NCI-H146 treated with DMSO at 0.1 percent for 48 hours (cell line): ENCODE results near the gene PRKCD.

Source experiments
- DNase-seq: peaks from one replicate; lab custom pipeline; 2025; ENCODE audit not compliant: unreplicated experiment; lab: John Stamatoyannopoulos, UW

The PRKCD gene

DNA sequence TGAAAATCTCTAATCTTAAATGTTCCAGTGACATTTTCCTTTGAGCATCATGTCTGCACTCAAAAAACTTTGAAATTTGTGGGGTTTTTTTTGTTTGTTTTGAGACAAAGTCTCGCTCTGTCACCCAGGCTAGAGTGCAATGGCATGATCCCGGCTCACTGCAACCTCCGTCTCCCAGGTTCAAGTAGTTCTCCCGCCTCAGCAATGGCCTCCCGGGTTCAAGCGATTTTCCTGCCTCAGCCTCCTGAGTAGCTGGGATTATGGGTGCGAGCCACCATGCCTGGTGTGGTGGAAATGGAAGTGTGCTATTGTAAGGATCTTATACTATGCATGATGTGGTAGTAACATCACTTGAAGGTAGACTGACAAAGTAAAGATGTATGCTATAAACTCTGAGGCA lies 52.3 kb downstream of the PRKCD start:
- no peak for DNase-seq

DNA sequence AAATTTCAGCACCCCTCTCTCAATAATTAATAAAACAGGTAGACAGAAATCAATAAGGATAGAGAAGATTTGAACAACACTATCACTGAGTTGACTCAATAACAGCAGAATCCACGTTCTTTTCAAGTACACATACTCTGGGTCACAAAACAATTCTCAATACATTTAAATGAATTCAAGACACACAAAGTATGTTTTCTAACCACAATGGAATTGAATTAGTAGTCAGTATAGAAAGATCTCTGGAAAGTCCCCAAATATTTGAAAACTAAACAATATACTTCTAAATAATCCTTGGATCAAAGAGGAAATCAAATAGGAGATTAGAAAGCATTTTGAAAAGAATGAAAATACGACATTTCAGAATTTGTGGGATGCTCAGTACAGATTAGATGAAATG lies 54.8 kb downstream of the PRKCD start:
- no peak for DNase-seq

- peak; percentile 2 for DNase-seq
Measured at GRCh38 chr3:53216723-53217122, 55.7 kb downstream of the PRKCD start.

- no peak for DNase-seq
Measured at GRCh38 chr3:53217175-53217574, 56.2 kb downstream of the PRKCD start.

DNA sequence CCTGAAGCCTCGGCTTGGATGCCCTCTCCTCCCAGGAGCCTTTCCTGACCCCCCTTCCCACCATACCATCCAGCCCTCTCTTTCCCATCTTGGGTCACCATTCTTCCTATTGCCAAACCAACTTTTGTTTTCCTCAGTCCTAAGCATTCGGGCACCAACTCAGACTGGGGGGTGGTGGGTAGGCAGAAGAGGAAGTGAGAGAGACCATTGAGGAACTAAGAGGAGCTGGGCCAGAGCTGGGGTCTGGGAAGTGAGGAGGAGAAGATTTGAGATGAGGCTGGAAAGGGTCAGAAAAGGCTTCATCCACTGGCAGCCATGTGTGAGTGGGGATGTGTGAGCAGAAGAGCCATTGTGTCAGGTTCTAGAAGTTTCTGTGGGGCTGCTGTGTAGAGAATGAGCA lies 57.1 kb downstream of the PRKCD start:
- no peak for DNase-seq

GRCh38 chr3:53219895-53220483 lies 59.0 kb downstream of the PRKCD start:
- DNase-seq: peak; percentile 20

DNA sequence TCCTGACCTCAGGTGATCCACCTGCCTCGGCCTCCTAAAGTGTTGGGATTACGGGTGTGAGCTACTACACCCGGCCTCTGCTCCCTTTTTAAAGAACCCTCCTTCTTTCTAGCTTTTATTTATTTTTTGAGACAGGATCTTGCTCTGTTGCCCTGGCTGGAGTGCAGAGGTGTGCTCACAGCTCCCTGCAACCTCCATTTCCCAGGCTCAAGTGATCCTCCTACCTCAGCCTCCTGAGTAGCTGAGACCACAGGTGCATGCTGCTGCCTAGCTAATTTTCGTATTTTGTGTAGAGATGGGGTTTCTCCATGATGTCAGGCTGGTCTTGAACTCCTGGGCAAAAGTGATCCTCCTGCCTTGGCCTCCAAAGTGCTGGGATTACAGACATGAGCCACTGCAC lies 60.3 kb downstream of the PRKCD start:
- no peak for DNase-seq

- DNase-seq: no peak
Measured at GRCh38 chr3:53221827-53222182, 60.8 kb downstream of the PRKCD start.

DNA sequence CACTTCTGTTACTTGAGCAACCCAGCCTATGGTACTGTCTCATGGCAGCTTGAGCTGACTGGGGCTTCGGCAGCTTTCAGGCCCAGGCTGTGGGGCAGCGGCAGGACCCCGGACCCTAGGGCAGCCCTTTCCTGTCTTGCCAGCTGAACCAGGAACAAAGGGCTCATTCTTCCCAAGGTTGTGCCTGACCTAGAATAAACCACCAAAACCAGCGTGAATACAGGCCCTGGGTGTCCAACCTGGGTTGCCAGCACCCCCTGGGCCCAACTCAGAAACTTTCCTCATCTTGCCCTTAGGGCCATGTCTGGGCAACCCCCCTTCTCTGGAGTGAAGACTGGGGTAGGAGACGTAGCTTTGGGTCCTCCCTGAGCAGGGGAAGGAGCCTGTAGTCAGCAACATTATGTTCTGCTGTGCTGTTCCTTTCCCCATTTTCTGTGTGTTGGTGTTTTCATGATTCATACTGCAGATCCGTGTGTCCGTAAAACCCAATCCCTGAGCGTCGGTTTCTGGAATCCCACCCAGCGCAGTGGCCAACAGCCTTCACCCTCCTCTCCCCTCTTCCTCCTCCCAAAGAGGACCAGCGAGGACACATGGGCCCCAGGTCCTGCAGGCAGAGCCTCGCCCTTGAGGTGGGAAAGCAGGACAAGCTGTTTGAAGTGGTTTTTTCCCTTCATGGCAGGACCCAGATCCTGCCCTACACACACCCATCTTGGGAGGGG lies 61.3 kb downstream of the PRKCD start:
- DNase-seq: no peak

DNA sequence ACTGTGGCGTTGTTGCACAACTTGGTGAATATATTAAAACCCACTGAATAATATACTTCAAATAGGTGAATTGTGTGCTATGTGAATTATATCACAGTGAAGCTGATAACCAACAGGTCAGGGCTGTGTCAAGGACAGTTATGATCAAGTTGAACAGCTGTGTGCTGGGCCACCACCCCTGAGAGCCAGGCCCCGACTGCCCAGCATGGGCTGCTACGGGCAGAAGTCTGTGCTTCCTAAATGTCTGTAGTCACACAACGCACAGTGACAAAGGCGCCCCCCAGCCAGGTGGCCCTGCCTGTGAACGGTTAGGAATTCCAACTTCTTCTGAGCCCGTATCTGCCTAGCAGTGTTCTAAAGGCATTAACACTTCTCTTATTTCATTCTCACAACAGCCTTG lies 62.0 kb downstream of the PRKCD start:
- no peak for DNase-seq

DNA sequence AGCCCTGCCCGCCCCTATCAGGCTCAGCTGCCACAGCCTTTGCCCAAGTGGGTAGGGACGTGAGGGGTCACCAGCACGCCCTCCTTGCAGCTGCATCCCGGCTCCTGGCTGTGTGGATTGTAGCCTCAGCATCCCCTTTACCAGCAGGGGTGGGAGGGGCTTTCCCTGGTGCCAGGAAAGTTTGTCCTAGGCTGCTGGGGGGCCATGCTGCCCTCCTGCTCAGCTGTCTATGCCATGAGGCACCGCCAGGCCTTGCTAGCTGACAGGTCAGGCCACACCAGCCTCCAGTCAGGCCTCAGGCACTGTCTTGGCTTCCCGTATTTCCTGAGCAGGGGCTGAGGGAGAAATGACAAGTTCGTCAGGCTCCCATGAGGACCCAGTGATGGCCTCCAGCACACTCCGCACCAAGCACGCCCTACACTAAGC lies 62.5 kb downstream of the PRKCD start:
- no peak for DNase-seq

GRCh38 chr3:53224026-53224425 lies 63.0 kb downstream of the PRKCD start:
- no peak for DNase-seq

DNA sequence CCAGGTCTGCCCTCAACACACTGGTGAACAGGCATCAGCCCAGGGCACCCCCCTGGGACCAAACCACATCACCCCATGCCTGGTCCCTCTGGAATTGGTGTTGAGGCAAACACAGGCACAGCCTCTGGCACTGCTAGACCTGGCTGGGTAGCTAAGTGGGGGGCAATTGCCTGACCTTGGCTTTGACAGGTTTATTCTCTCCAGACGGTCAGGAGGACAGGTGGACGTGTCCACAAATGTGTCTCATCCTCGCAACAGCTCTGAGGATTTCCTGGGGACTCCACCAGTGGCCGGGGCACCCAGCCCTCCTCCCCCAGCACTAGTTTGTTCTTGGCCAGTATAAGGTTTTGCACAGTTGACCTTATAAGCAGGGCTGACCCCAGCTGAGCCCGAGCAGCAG lies 63.5 kb downstream of the PRKCD start:
- DNase-seq: no peak

DNA sequence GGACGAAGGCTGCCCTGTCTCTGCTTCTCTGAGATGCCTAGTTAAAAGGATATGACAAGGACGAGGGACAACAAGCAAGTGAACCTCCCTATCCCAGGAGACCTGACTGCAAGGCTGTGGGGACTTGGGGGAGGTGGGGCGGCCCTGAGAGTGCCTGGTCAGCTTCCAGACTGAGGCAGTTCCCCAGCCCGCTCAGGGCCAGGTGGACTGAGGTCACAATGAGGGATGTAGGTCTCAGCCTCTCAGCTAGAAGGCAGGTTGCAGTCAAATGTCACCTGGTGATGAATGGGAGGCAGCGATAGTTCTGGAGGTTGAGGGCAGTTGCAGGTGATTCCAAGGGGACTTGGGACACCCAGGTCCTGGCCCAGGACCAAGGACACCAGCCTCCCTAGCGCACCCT lies 64.2 kb downstream of the PRKCD start:
- no peak for DNase-seq

DNA sequence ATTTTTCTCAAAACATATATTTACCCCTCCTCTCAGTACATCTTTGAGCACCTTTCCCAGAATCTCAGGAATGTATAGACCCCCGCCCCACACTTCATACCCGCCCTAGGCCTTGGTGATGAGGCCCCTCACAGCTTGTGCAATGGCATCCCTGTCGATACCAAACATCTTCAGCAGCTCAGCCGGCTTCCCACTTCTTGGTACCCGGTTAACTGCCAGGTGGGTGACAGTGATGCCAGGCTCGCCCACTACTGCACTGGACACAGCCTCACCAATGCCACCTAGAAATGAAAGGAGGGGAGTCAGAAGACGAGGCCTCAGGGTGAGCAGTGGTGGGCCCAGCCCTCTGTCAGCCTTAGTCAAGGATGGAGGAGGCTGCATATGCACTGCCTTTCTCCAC lies 64.6 kb downstream of the PRKCD start:
- DNase-seq: no peak

DNA sequence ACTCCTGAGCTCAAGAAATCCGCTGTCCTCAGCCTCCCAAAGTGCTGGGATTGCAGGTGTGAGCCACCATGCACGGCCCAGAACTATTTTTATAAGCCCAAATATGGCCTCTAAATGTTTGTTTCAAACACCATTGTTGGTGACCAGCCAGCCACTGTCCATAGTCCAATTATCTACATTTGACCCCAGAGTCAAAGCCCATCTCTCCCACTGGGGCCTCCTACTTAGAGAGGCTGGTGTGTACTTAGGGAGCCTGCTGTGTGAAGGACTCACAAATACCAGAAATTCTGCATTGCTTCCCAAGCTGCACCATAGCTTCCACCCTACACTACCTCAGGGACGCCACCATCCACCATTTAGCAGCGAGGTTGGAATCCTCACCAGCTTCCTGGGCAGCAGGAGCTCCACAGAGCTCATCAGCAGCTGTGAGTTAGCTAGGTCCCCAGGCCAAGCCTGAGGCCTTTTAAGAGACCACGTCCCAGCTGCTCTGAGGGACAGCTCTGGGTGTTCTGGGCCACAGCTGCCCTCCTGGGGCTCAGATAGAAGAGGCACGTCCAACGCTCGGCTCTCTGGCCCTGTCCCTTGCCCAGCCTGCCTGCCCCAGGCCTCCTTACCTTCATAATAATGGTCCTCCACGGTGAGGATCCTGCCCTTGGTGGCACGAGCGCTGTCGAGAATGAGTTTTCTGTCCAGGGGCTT lies 65.3 kb downstream of the PRKCD start:
- no peak for DNase-seq

DNA sequence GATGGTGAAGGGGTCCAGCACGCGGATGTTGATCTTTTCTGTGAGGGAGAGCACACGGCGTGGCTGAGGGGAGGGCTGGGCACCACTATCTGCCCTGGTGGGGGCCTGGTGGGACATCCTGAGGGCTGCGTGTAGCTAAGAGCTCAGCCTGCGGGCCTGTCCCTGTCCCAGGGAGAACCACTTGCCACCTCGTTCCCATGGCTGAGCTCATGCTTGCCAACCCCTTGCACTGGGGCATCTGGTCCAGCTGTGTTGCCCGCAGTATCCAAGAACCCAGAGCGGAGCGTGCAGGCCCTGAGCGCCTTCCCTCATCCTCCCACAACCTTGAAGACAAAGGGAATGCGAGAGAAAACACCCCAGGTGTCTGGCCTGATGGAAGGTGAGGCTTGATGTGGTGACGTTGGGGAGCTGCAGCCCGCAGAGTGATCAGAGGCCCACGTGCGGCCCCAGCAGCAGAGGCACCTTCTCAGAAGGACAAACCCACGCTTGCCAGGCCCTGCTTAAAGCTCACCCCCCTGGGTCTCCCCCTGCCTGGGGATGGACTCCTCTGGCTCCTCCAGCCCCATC lies 65.9 kb downstream of the PRKCD start:
- no peak for DNase-seq

- no peak for DNase-seq
Measured at GRCh38 chr3:53227993-53228885, 67.2 kb downstream of the PRKCD start.

- no peak for DNase-seq
Measured at GRCh38 chr3:53229171-53229570, 68.2 kb downstream of the PRKCD start.

DNA sequence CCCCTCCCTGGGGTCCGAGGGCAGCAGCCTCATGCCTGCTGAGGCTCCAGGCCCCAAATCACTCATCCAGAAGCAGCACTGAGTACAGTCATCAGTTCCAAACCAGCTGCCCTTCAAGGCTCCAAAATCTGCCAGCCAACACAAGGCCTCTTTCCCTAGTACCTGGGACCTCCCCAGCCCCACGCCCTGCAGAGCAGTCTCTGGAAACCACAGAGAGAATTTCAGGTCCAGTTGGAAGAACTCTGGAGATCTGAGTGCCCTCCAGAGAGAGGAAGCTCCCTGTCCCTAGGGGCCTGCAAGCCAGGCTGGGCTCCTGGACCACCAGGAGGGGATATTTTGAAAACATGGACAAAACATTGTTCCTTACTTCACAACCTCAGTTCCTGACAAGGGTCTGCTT lies 68.6 kb downstream of the PRKCD start:
- DNase-seq: no peak

- DNase-seq: no peak
Measured at GRCh38 chr3:53230041-53230621, 69.1 kb downstream of the PRKCD start.
